ENCODE measurements around the gene RIPK4. TPM values are rescaled to one million over a fixed set of nuclear protein-coding genes. Genes with fewer than 3 reads are reported as not detected.

RIPK4 gene
- polyA plus RNA-seq, 1 donor from 2014 or later, result not detected

- Histone ChIP-seq H4K20me1 (ENCODE audit: insufficient read depth) (no peaks in the 10 kb centered on the region), H3K9me2 (ENCODE audit: insufficient read depth, low read length) (no peaks in the 10 kb centered on the region), H3F3A (ENCODE audit: insufficient read depth, low read length, poor library complexity, severe bottlenecking) (no peaks in the 10 kb centered on the region), H3K9me3 (ENCODE audit: low read length) (no peaks in the 10 kb centered on the region), H3K79me2 (replicated peaks; ENCODE audit: insufficient read depth, low read length) (no peaks in the 10 kb centered on the region), H3K36me3 (ENCODE audit: insufficient read depth, low read length) (no peaks in the 10 kb centered on the region), H3K4me2 (ENCODE audit: low read length) (no peak overlapping the region), H3K4me3 (ENCODE audit: low read length) (no peak overlapping the region), H3K27ac (ENCODE audit: low read length) (no peak overlapping the region), H3K27me3 (ENCODE audit: insufficient read depth, low read depth, low read length) (no peaks in the 10 kb centered on the region), H2AFZ (ENCODE audit: low read depth, low read length) (no peak overlapping the region), H3K9ac (ENCODE audit: low read length) (no peak overlapping the region)
- TF ChIP-seq RAD21 (conservative IDR thresholded peaks at IDR 0.05) (no peak), REST (IDR thresholded peaks at IDR 0.05; ENCODE audit: borderline replicate concordance) (no peak), POLR2AphosphoS5 (IDR thresholded peaks at IDR 0.05) (no peak), EZH2 (IDR thresholded peaks at IDR 0.05; ENCODE audit: borderline replicate concordance, insufficient read depth, low read length, poor library complexity, severe bottlenecking) (no peak), EP300 (conservative IDR thresholded peaks at IDR 0.05; ENCODE audit: poor library complexity, severe bottlenecking) (no peak), MXI1 (conservative IDR thresholded peaks at IDR 0.05; ENCODE audit: poor library complexity, severe bottlenecking) (no peak), SMC3 (conservative IDR thresholded peaks at IDR 0.05; ENCODE audit: poor library complexity) (no peak), TAF1 (IDR thresholded peaks at IDR 0.05; ENCODE audit: low read depth) (no peak), CTCF (IDR thresholded peaks at IDR 0.05; ENCODE audit: poor library complexity, severe bottlenecking) (no peak)
Measured at GRCh38 chr21:41806773-41807172, 39.9 kb upstream of the RIPK4 start.

- Histone ChIP-seq H3K9me2 (ENCODE audit: insufficient read depth, low read length) (no peaks in the 10 kb centered on the region), H3K9me3 (ENCODE audit: low read length) (no peaks in the 10 kb centered on the region), H3K79me2 (replicated peaks; ENCODE audit: insufficient read depth, low read length) (no peaks in the 10 kb centered on the region), H4K20me1 (ENCODE audit: insufficient read depth) (no peaks in the 10 kb centered on the region), H3K27me3 (ENCODE audit: insufficient read depth, low read depth, low read length) (no peaks in the 10 kb centered on the region), H3K4me3 (ENCODE audit: low read length) (no peak overlapping the region), H3K4me2 (ENCODE audit: low read length) (no peak overlapping the region), H3K36me3 (ENCODE audit: insufficient read depth, low read length) (no peaks in the 10 kb centered on the region), H3F3A (ENCODE audit: insufficient read depth, low read length, poor library complexity, severe bottlenecking) (no peaks in the 10 kb centered on the region), H3K27ac (ENCODE audit: low read length) (no peak overlapping the region), H2AFZ (ENCODE audit: low read depth, low read length) (no peak overlapping the region), H3K9ac (ENCODE audit: low read length) (no peak overlapping the region)
- TF ChIP-seq SMC3 (conservative IDR thresholded peaks at IDR 0.05; ENCODE audit: poor library complexity), result no peak
Measured at GRCh38 chr21:41805643-41806042, 38.8 kb upstream of the RIPK4 start.

GRCh38 chr21:41805038-41805437 is 38.2 kb upstream of the RIPK4 start:
- Histone ChIP-seq H3K36me3 (ENCODE audit: insufficient read depth, low read length) (no peaks in the 10 kb centered on the region), H3K9me3 (ENCODE audit: low read length) (no peaks in the 10 kb centered on the region), H2AFZ (ENCODE audit: low read depth, low read length) (no peak overlapping the region), H3K4me2 (ENCODE audit: low read length) (no peak overlapping the region), H3K9me2 (ENCODE audit: insufficient read depth, low read length) (no peaks in the 10 kb centered on the region), H3F3A (ENCODE audit: insufficient read depth, low read length, poor library complexity, severe bottlenecking) (no peaks in the 10 kb centered on the region), H3K27ac (ENCODE audit: low read length) (no peak overlapping the region), H3K4me3 (ENCODE audit: low read length) (no peak overlapping the region), H4K20me1 (ENCODE audit: insufficient read depth) (no peaks in the 10 kb centered on the region), H3K79me2 (replicated peaks; ENCODE audit: insufficient read depth, low read length) (no peaks in the 10 kb centered on the region), H3K27me3 (ENCODE audit: insufficient read depth, low read depth, low read length) (no peaks in the 10 kb centered on the region), H3K9ac (ENCODE audit: low read length) (no peak overlapping the region)
- TF ChIP-seq MXI1 (conservative IDR thresholded peaks at IDR 0.05; ENCODE audit: poor library complexity, severe bottlenecking) (no peak), TAF1 (IDR thresholded peaks at IDR 0.05; ENCODE audit: low read depth) (no peak), POLR2AphosphoS5 (IDR thresholded peaks at IDR 0.05) (no peak), EZH2 (IDR thresholded peaks at IDR 0.05; ENCODE audit: borderline replicate concordance, insufficient read depth, low read length, poor library complexity, severe bottlenecking) (no peak), REST (IDR thresholded peaks at IDR 0.05; ENCODE audit: borderline replicate concordance) (no peak), RAD21 (conservative IDR thresholded peaks at IDR 0.05) (no peak), SMC3 (conservative IDR thresholded peaks at IDR 0.05; ENCODE audit: poor library complexity) (no peak), EP300 (conservative IDR thresholded peaks at IDR 0.05; ENCODE audit: poor library complexity, severe bottlenecking) (no peak), CTCF (IDR thresholded peaks at IDR 0.05; ENCODE audit: poor library complexity, severe bottlenecking) (no peak)
